ENCODE results near the gene GBA2.
A peak's percentile ranks its signal among the peaks of the same experiment; 100 is the strongest.

Gene GBA2

DNA sequence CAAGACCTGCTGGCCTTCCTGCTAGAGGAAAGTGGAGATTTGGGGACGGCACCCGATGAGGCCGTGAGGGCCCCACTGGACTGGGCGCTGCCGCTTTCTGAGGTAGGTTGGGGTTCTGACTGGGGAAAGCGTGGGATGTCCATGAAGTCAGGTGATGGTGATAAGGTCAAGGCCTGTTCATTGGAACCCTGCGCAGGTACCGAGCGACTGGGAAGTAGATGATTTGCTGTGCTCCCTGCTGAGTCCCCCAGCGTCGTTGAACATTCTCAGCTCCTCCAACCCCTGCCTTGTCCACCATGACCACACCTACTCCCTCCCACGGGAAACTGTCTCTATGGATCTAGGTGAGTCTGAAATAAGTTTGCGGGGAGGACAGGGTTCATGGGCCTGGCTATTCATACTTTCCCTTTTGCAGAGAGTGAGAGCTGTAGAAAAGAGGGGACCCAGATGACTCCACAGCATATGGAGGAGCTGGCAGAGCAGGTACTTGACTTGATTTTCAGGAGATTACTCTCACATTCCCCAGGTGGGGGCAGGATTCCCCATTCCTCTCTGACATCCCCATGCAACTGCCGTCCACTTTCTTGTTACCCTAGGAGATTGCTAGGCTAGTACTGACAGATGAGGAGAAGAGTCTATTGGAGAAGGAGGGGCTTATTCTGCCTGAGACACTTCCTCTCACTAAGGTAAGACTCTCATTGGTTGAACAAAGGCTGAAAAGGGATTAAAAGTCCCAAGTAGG, 16.1 kb downstream of the GBA2 start:
- TF ChIP-seq POLR2AphosphoS5 (IDR thresholded peaks at IDR 0.05; ENCODE audit: low read depth, low read length) (no peak), TAF1 (IDR thresholded peaks at IDR 0.05; ENCODE audit: borderline replicate concordance, insufficient read depth, low read length) (no peak), SIN3A (IDR thresholded peaks at IDR 0.05; ENCODE audit: borderline replicate concordance, insufficient read depth, low read length) (no peak), FOXP2 (optimal IDR thresholded peaks at IDR 0.05; ENCODE audit: borderline replicate concordance, extremely low read depth, extremely low read length, insufficient read depth) (no peak)
- TF ChIP-seq, protein P1, sequence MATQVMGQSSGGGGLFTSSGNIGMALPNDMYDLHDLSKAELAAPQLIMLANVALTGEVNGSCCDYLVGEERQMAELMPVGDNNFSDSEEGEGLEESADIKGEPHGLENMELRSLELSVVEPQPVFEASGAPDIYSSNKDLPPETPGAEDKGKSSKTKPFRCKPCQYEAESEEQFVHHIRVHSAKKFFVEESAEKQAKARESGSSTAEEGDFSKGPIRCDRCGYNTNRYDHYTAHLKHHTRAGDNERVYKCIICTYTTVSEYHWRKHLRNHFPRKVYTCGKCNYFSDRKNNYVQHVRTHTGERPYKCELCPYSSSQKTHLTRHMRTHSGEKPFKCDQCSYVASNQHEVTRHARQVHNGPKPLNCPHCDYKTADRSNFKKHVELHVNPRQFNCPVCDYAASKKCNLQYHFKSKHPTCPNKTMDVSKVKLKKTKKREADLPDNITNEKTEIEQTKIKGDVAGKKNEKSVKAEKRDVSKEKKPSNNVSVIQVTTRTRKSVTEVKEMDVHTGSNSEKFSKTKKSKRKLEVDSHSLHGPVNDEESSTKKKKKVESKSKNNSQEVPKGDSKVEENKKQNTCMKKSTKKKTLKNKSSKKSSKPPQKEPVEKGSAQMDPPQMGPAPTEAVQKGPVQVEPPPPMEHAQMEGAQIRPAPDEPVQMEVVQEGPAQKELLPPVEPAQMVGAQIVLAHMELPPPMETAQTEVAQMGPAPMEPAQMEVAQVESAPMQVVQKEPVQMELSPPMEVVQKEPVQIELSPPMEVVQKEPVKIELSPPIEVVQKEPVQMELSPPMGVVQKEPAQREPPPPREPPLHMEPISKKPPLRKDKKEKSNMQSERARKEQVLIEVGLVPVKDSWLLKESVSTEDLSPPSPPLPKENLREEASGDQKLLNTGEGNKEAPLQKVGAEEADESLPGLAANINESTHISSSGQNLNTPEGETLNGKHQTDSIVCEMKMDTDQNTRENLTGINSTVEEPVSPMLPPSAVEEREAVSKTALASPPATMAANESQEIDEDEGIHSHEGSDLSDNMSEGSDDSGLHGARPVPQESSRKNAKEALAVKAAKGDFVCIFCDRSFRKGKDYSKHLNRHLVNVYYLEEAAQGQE (IDR thresholded peaks at IDR 0.05; ENCODE audit: insufficient read depth in 1 of 2, low read depth in 2 of 2, low read length in 2 of 2): no peak

DNA sequence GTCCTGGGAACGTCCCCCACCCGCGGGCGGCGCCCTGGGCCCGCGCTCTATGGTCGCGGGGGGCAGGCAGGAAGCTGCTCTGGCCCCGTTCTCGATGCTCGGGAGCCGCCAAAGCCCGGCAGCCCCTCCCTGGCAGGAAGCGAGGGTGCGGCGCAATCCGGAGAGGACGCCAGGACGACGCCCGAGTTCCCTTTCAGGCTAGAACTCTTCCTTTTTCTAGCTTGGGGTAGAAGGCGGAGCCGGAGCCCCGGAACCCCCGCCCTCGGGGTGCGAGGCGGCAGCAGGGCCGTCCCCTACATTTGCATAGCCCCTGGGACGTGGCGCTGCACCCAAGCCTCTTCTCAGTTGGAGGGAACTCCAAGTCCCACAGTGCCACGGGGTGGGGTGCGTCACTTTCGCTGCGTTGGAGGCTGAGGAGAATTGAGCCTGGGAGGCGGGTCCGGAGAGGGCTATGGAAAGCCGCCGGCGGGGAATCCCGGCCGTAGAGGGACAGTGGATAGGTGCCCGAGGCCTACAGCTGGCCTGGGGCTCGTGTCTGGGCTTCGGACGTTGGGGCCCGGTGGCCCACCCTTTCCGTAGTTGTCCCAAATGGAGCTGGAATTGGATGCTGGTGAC, 16.7 kb downstream of the GBA2 start, which contains the start of the genes CREB3 and TLN1:
Gene CREB3 (plus strand): TSS at position 482 of the 615 bp plus-strand sequence. CDS start 107 bp downstream, at position 589.
Gene TLN1 (minus strand): TSS at position 11 of the 615 bp plus-strand sequence. CDS start 6,501 bp downstream, outside the sequence.
- TF ChIP-seq TAF1 (IDR thresholded peaks at IDR 0.05; ENCODE audit: borderline replicate concordance, insufficient read depth, low read length) (no peak), FOXP2 (optimal IDR thresholded peaks at IDR 0.05; ENCODE audit: borderline replicate concordance, extremely low read depth, extremely low read length, insufficient read depth) (peak; percentile 79), SIN3A (IDR thresholded peaks at IDR 0.05; ENCODE audit: borderline replicate concordance, insufficient read depth, low read length) (no peak; the same call in 1 of the 2 replicates), POLR2AphosphoS5 (IDR thresholded peaks at IDR 0.05; ENCODE audit: low read depth, low read length) (peak; percentile 71)
- TF ChIP-seq, protein P1 (IDR thresholded peaks at IDR 0.05; ENCODE audit: insufficient read depth in 1 of 2, low read depth in 2 of 2, low read length in 2 of 2): 0 out of 4 replicates have a peak, but pooled peaks of 1 of the 2 experiments have one; percentile 2

DNA sequence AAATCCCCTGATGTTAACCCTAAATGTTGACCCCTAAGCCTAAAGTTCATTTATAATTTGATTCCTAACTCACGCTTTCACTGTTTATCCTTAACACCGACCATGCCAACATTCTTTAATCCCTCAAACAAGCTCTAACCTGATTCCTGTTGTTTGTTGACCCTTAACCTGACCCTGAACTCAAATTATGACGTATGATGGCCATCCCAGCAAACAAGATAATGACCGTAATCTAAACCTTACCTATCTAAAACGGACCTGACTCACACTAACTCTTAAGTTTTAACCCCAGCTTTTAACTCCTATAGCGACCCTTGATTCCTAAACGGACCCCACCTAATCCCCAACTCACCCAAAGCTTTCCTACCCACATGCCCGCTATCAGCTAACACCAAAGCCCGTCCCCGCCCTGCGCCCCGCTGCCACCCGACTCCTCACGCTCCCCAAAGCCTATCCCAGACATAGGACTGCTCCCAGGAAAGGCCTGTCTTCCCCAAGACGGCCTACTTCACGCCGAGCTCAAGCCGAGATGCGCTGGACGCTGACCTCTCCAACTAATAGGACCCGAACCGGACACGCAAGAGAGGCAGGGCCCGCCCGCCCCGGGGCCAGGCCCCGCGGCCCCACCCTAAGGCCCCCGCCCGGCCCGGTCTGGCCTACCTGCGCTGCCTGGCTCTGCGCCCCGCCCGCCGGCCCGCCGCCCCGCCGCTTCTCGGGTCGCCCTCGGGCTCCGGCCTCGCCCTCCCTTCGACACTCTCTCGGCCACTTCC, 17.4 kb downstream of the GBA2 start:
- TF ChIP-seq, protein P1 (IDR thresholded peaks at IDR 0.05; ENCODE audit: insufficient read depth in 1 of 2, low read depth in 2 of 2, low read length in 2 of 2): no peak
- no peak; the same call in 1 of the 2 replicates for TF ChIP-seq SIN3A (IDR thresholded peaks at IDR 0.05; ENCODE audit: borderline replicate concordance, insufficient read depth, low read length)
- TF ChIP-seq FOXP2 (optimal IDR thresholded peaks at IDR 0.05; ENCODE audit: borderline replicate concordance, extremely low read depth, extremely low read length, insufficient read depth): no peak

DNA sequence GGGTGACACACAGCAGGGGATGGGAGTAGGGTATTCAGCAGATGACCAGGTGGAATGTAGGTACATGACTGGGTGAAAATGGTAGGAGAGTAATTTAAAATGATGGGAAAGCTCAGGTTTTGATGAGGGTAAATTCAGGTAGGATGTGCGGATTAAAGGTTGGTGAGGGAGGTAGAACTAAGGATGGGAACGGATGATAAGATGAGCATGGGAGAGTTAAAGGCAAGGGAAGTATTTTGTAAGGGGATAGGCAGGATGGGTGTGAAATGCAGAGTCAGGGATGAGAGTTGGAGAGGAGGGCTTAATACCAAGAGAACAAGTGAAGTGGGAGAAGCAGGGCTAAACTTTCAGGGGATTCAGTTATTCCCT, 18.6 kb downstream of the GBA2 start:
- no peak for TF ChIP-seq TAF1 (IDR thresholded peaks at IDR 0.05; ENCODE audit: borderline replicate concordance, insufficient read depth, low read length)
- TF ChIP-seq, protein P1 (IDR thresholded peaks at IDR 0.05; ENCODE audit: insufficient read depth in 1 of 2, low read depth in 2 of 2, low read length in 2 of 2): no peak
- no peak for TF ChIP-seq POLR2AphosphoS5 (IDR thresholded peaks at IDR 0.05; ENCODE audit: low read depth, low read length)
- no peak for TF ChIP-seq SIN3A (IDR thresholded peaks at IDR 0.05; ENCODE audit: borderline replicate concordance, insufficient read depth, low read length)
- TF ChIP-seq FOXP2 (optimal IDR thresholded peaks at IDR 0.05; ENCODE audit: borderline replicate concordance, extremely low read depth, extremely low read length, insufficient read depth): no peak

All from PFSK-1 (cell line).